HepG2 (cell line): ENCODE measurements around the gene GPRASP3. TPM values are rescaled to one million over a fixed set of nuclear protein-coding genes. Genes with fewer than 3 reads are reported as not detected.

Experiments
- ATAC-seq: fragments of 200-7000 bp; cut with Tn5 transposase; 3 replicates; pipeline ENCODE4 v1.9.1; 2020; ENCODE audit warnings: mild to moderate bottlenecking, moderate library complexity
- BruUV-seq: library from RNA; stranded (reverse); fragments of 400-500 nt; replicated peaks from 2 replicates; lab custom pipeline; 2021; lab: Mats Ljungman, UMichigan
- CTCF ChIA-PET: fragments of 300-600 bp; formaldehyde crosslinking; extraction: SDS; loops from one replicate; lab custom pipeline; 2021; ENCODE audit warnings: low total read pairs, inconsistent platforms, low intra/inter-chr PET ratio; lab: Yijun Ruan, JAX
- POLR2A ChIA-PET: fragments of 350-600 bp; sonication (Branson Sonifier 250); formaldehyde crosslinking; loops from one replicate; lab custom pipeline; 2020; ENCODE audit warnings: antibody characterized with exemption, inconsistent platforms; lab: Yijun Ruan, JAX
- DNase-seq: peaks from one replicate; pipeline ENCODE4 v3.0.0-alpha.2; 2015; ENCODE audit warnings: low spot score
- FAIRE-seq: peaks from 3 replicates; lab custom pipeline; 2011; peaks lifted over from hg19 to GRCh38; lab: Jason Lieb, UNC
- H2AFZ ChIP-seq: one replicate; pipeline ENCODE4 v1.6.1; 2011; ENCODE audit warnings: low read length, inconsistent platforms
- H3K27ac ChIP-seq: fragments of 300-600 bp; 3 replicates; pipeline ENCODE4 v1.8.0; 2011; ENCODE audit warnings: mixed run types, mild to moderate bottlenecking, mixed read lengths, low read length, inconsistent platforms; ENCODE audit not compliant: insufficient read depth; ENCODE audit errors: extremely low read length
- H3K27me3 ChIP-seq, 2 experiments: fragments of 200-600 bp in 1 of 2; 2 replicates in 1 of 2; 3 replicates in 1 of 2; pipeline versions ENCODE4 v1.6.0 to v1.8.0; 2011; ENCODE audit warnings: low read length in 2 of 2, mild to moderate bottlenecking in 2 of 2, moderate library complexity in 2 of 2, inconsistent platforms in 1 of 2; ENCODE audit not compliant: insufficient read depth in 2 of 2, control insufficient read depth in 1 of 2
- H3K36me3 ChIP-seq, 2 experiments: fragments of 200-600 bp in 1 of 2; replicated peaks in 1 of 2; 2 replicates in 1 of 2; 3 replicates in 1 of 2; pipeline versions ENCODE4 v1.5.1 to v1.8.0; 2011; ENCODE audit warnings: low read length in 2 of 2, inconsistent platforms in 1 of 2; ENCODE audit not compliant: insufficient read depth in 2 of 2, control insufficient read depth in 1 of 2
- H3K4me1 ChIP-seq: 2 replicates; pipeline ENCODE4 v1.5.1; 2012; ENCODE audit warnings: low read length, inconsistent platforms; ENCODE audit not compliant: insufficient read depth
- H3K4me2 ChIP-seq: 2 replicates; pipeline ENCODE4 v1.6.0; 2011; ENCODE audit warnings: low read depth, low read length, inconsistent platforms
- H3K4me3 ChIP-seq, 3 experiments: fragments of 200-600 bp in 1 of 3; sonication (generic), shearing (Covaris generic) in 1 of 3; replicated peaks in 1 of 3; 2 replicates each; pipeline ENCODE4 v1.5.1; 2011 to 2016; ENCODE audit warnings: low read length in 3 of 3, inconsistent platforms in 2 of 3, low read depth in 2 of 3, mild to moderate bottlenecking in 2 of 3, control low read depth in 1 of 3, mixed read lengths in 1 of 3; ENCODE audit not compliant: insufficient read depth in 1 of 3
- H3K79me2 ChIP-seq: one replicate; pipeline ENCODE4 v1.6.1; 2011; ENCODE audit warnings: low read length, inconsistent platforms; ENCODE audit not compliant: insufficient read depth
- H3K9ac ChIP-seq: 2 replicates; pipeline ENCODE4 v1.6.0; 2011; ENCODE audit warnings: mild to moderate bottlenecking, low read depth, low read length, inconsistent platforms; ENCODE audit not compliant: insufficient read depth
- H3K9me3 ChIP-seq: 2 replicates; pipeline ENCODE4 v1.5.1; 2012; ENCODE audit warnings: mild to moderate bottlenecking, low read length
- H4K20me1 ChIP-seq: 2 replicates; pipeline ENCODE4 v1.6.0; 2011; ENCODE audit warnings: inconsistent platforms, mild to moderate bottlenecking, low read length, moderate library complexity; ENCODE audit not compliant: insufficient read depth
- ARID3A ChIP-seq: IDR thresholded peaks from 2 replicates; pipeline ENCODE4 v1.6.1; 2012; ENCODE audit warnings: low read depth, low read length, improper control_type of control experiment
- ATF7-NPFF ChIP-seq: sonication (generic); formaldehyde crosslinking; IDR thresholded peaks from 2 replicates; pipeline ENCODE4 v1.8.1; 2023; ENCODE audit warnings: mild to moderate bottlenecking, low read depth, missing genetic modification reagents, moderate library complexity
- CHCHD3 ChIP-seq: sonication (generic); formaldehyde crosslinking; IDR thresholded peaks from 2 replicates; pipeline ENCODE4 v1.8.0; 2022; ENCODE audit warnings: mild to moderate bottlenecking, missing genetic modification reagents, moderate library complexity
- KLF12 ChIP-seq: sonication (generic); formaldehyde crosslinking; IDR thresholded peaks from 2 replicates; pipeline ENCODE4 v1.4.0; 2020; ENCODE audit warnings: missing genetic modification reagents, borderline replicate concordance
- MATR3 ChIP-seq: sonication (generic); formaldehyde crosslinking; IDR thresholded peaks from 2 replicates; pipeline ENCODE4 v1.4.0; 2020; ENCODE audit warnings: missing genetic modification reagents
- NFE2 ChIP-seq: sonication (generic); formaldehyde crosslinking; IDR thresholded peaks from 2 replicates; pipeline ENCODE4 v1.4.0; 2020; ENCODE audit warnings: missing genetic modification reagents
- NR2C2 ChIP-seq: sonication (generic); formaldehyde crosslinking; IDR thresholded peaks from 2 replicates; pipeline ENCODE4 v1.4.0; 2020; ENCODE audit warnings: missing genetic modification reagents, mild to moderate bottlenecking, moderate library complexity, borderline replicate concordance
- POLR2A ChIP-seq, 2 experiments: IDR thresholded peaks; 2 replicates each; pipeline ENCODE4 v1.6.1; 2011; ENCODE audit warnings: low read depth in 2 of 2, low read length in 2 of 2, mild to moderate bottlenecking in 1 of 2, moderate library complexity in 1 of 2; ENCODE audit not compliant: insufficient read depth in 1 of 2
- PRPF4 ChIP-seq: fragments of 200-400 bp; formaldehyde crosslinking; IDR thresholded peaks from 2 replicates; pipeline ENCODE4 v1.6.1; 2016; ENCODE audit warnings: low read length, low read depth; ENCODE audit not compliant: poor library complexity, severe bottlenecking
- RFX1 ChIP-seq: fragments of 450-650 bp; IDR thresholded peaks from 2 replicates; pipeline ENCODE4 v1.6.1; 2017
- ZBTB8A ChIP-seq: sonication (generic); formaldehyde crosslinking; IDR thresholded peaks from 2 replicates; pipeline ENCODE4 v1.4.0; 2020; ENCODE audit warnings: mild to moderate bottlenecking, low read depth, missing genetic modification reagents, borderline replicate concordance
- ZEB1 ChIP-seq: IDR thresholded peaks from 2 replicates; pipeline ENCODE4 v1.6.1; 2012; ENCODE audit warnings: mild to moderate bottlenecking, low read depth, inconsistent platforms; ENCODE audit not compliant: insufficient replicate concordance
- ZNF44 ChIP-seq: sonication (generic); formaldehyde crosslinking; IDR thresholded peaks from 2 replicates; pipeline ENCODE4 v1.5.1; 2020; ENCODE audit warnings: mild to moderate bottlenecking, missing genetic modification reagents
- ZNF572 ChIP-seq: sonication (generic); formaldehyde crosslinking; IDR thresholded peaks from 2 replicates; pipeline ENCODE4 v1.5.1; 2020; ENCODE audit warnings: mild to moderate bottlenecking, missing genetic modification reagents
- ZNF639 ChIP-seq: conservative IDR thresholded peaks from 2 replicates; pipeline ENCODE4 v1.6.1; 2018; ENCODE audit warnings: missing genetic modification reagents
- ZNF703 ChIP-seq: sonication (generic); formaldehyde crosslinking; IDR thresholded peaks from 2 replicates; pipeline ENCODE4 v1.5.1; 2020; ENCODE audit warnings: missing genetic modification reagents, mild to moderate bottlenecking, moderate library complexity, borderline replicate concordance
- ZNF792 ChIP-seq: IDR thresholded peaks from 2 replicates; pipeline ENCODE4 v1.6.1; 2016
- ZSCAN25 ChIP-seq: sonication (generic); formaldehyde crosslinking; IDR thresholded peaks from 2 replicates; pipeline ENCODE4 v1.8.0; 2022; ENCODE audit warnings: mild to moderate bottlenecking, missing genetic modification reagents
- ZSCAN30 ChIP-seq: sonication (generic); formaldehyde crosslinking; IDR thresholded peaks from 2 replicates; pipeline ENCODE4 v1.5.0; 2020; ENCODE audit warnings: mild to moderate bottlenecking, missing genetic modification reagents
- WGBS: methylation state at CpG from one replicate; pipeline ENCODE4 v1.1.6; 2017; ENCODE audit warnings: low lambda C conversion rate; 5-methylcytosine and 5-hydroxymethylcytosine counted together
- in situ Hi-C: cut with HindIII; loops from 2 replicates; pipeline ENCODE4 v1.10.0; 2017; ENCODE audit warnings: low pct_unique_long_range_greater_than_20kb; ENCODE audit not compliant: extremely low pct_ligation_motif_present
- intact Hi-C: fragments of 100-400 bp; cut with micrococcal nuclease; formaldehyde crosslinking; loops from one replicate; pipeline ENCODE4 v1.10.0; 2022; ENCODE audit not compliant: unreplicated experiment
- polyA plus RNA-seq, 8 experiments: library from polyadenylated mRNA; depleted of rRNA in 3 of 8; stranded (reverse) in 7 of 8; unstranded in 1 of 8; fragments of >200 nt; fragmentation: Illumina TruSeq in 4 of 8; extraction: Trizol in 4 of 8; gene quantifications; 2 replicates each; pipeline versions ENCODE4 v1.2.1 to v1.2.3, GENCODE V29; 2011 to 2016; ENCODE audit warnings: low read depth in 4 of 8, missing spikeins in 1 of 8, mixed read lengths in 1 of 8; ENCODE audit not compliant: insufficient read depth in 1 of 8
- total RNA-seq, 5 experiments: library from RNA; depleted of rRNA; stranded (reverse); fragments of >200 nt; fragmentation: Illumina TruSeq; extraction: Trizol; gene quantifications; 2 replicates each; pipeline ENCODE4 v1.2.3, GENCODE V29; 2016; ENCODE audit warnings: low read depth in 1 of 5

Gene GPRASP3
- total and polyA plus RNA-seq, 2 of the 13 experiments (the other 11 are each of a cell fraction or from before 2014, with no cell fraction given), result 0.67 to 1.4 TPM

- Histone ChIP-seq H3K4me3 (no peak overlapping the region), H3K79me2 (no peaks in the 10 kb centered on the region), H3K9me3 (no peaks in the 10 kb centered on the region), H4K20me1 (no peaks in the 10 kb centered on the region), H3K4me1 (no peaks in the 10 kb centered on the region), H3K4me2 (no peak overlapping the region), H2AFZ (no peak overlapping the region), H3K27me3 (no peaks in the 10 kb centered on the region), H3K27ac (no peak overlapping the region), H3K9ac (no peak overlapping the region), H3K36me3 (no peaks in the 10 kb centered on the region)
- TF ChIP-seq ZNF572 (CRISPR knock-in tag) (no peak), POLR2A (IDR thresholded peaks at IDR 0.05; ENCODE audit: insufficient read depth in 1 of 2, low read depth in 2 of 2, low read length in 2 of 2) (no peak), ATF7-NPFF (CRISPR knock-in tag) (no peak), MATR3 (CRISPR knock-in tag) (no peak), ZNF703 (no peak), ZNF639 (CRISPR knock-in tag) (no peak), ARID3A (no peak), RFX1 (no peak), NR2C2 (CRISPR knock-in tag) (no peak), CHCHD3 (CRISPR knock-in tag) (no peak), ZNF792 (CRISPR knock-in tag) (no peak), ZBTB8A (CRISPR knock-in tag) (no peak), PRPF4 (no peak), ZSCAN25 (CRISPR knock-in tag) (no peak), ZSCAN30 (CRISPR knock-in tag) (no peak), ZEB1 (no peak), KLF12 (no peak), NFE2 (no peak), ZNF44 (CRISPR knock-in tag) (no peak)
- FAIRE-seq (no peak), DNase-seq (no peak), ATAC-seq (no peak)
- 62% methylated on average over 7 of the region's 7 CpGs for WGBS
- intact Hi-C loops (no loop called here), in situ Hi-C loops (no loop called here)
- POLR2A ChIA-PET, result no interaction called here
- no TSS peak for BruUV-seq
- CTCF ChIA-PET, result no interaction called here
Observed at GRCh38 chrX:102739657-102740056, 19.1 kb downstream of the GPRASP3 start.
